GM19239 (cell line): ENCODE results near the gene C1orf210.

Experiments
- DNase-seq: peaks from one replicate; pipeline ENCODE4 v3.0.0; 2011; ENCODE audit warnings: low spot score; ENCODE audit not compliant: insufficient read length
- FAIRE-seq: peaks from 2 replicates; lab custom pipeline; 2011; peaks lifted over from hg19 to GRCh38; lab: Jason Lieb, UNC

Gene C1orf210

DNA sequence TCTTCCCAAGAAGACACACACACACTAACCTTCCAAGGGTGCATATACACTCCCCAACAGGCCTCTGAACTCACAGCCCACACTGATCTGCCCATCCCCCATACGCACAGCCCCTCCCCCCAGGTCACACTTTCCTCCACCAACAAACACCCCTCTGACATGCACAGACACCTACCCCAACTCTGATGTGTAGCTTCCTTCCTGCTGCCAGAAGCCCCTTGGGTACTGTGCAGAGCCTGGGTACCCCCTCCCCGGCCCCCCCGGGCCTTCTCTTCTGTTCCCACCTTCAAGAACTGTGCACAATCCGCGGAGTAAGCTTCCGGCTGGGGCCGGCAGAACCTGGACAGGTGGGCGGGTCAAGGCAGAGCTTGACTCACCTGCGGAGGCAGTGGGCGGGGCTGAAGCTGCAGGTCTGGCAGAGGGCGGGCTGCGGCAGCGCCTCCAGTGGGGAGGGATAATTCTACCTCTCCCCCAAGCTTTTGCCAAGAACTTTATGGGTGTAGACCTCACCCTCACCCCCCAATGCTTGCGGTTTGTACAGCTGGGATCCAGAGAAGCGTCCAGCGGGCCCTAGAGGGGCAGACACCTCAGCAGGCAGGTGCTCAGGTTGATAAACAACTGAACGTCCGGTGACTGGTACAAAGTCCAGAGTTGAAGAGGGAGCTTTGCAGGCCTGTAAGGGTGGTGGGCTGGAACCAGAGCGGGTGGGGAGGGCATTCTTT, at the start of gene C1orf210:
TSS of gene C1orf210 (minus strand) at position 313 of the 722 bp plus-strand sequence. CDS start 2,311 bp downstream, outside the sequence.
- no peak for FAIRE-seq
- no peak for DNase-seq

DNA sequence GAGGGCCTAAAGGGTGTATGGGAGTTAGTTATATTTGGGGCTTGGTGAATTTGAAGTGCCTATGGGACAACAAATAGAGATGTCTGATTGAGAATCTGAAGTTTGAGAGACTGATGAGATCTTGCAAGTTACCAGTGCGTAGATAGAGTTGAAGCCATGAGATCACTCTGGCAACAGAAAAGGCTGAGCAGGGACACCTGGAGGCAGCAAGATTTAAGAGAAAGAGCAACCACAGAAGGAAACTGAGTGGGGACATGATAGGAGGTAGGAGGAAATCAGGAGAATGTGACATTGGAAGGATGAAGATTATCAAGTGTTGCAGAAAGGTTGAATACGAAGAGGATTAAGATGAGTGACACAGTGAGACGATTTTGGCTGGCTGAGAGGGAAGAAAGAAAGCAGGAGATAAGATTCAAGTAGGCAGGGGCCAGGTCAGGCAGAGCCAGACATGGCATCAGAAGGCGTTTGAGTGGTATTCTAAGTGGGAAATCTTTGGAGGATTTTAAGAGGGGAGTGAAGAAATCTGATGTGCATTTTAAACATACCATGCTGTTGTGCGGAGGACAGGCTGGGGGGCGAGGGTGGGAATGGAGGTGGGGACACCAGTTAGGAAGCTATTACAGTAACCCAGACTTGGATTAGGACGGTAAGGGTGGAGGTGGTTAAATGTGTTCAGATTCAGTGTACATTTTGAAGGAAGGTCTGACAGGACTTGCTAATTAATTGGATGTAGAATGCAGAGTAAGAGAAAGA, 49.2 kb upstream of the C1orf210 start:
- no peak for DNase-seq
- FAIRE-seq = no peak

DNA sequence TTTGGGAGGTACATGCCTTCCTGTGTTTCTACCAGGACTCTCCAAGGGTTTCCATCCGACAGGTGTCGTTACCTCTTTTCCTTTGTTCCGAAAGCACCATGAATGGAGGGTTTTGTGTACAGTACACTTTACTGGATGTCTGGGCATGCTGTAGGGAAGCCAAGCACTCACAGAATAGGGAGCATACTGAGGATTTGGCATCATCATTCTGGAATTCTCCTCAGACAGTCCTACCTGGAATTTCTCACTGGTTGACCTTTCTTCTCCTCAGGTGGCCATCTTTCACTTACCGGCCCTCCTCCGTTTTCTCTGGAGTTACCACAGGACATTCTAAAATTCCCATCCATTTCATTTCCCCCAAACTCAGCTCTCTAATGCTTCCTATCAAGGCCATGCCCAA, 46.3 kb upstream of the C1orf210 start:
- no peak for DNase-seq
- FAIRE-seq = no peak

DNA sequence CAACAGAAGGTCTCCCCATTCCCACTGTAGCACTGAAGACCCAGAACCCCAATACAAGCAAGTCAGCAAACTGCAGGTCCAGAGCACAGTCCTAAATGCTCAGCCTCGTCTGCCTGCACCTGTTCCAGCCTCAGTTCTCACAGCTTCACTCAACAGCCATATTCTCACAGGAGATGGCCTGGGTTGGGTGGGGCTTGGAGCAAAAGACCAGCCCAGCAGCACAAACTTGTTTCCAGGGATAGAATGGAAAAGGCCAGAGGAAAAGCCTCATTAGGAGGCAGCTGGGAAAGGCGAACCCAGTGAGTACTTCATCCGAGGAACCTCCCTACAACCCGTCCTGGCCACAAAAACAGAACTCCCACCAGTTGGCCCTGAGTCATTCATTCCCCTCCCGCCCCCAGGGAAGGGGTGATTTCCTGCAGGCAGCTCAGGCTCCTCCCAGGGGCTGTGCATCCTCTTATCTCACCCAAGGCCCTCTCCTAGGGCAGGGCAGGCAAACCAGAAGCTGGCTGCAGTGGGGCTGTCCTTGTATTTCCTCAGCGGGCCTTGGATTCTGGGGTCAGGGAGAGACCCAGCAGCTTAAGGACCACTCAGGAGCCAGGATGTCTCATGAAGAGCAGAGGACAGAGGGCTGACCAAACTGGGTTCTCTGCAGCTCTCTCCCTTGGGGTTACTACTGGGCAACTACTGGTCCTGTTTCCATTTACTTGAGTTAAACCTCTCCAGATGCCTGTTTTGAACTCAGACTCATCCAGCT, 44.8 kb upstream of the C1orf210 start:
- no peak for DNase-seq
- no peak for FAIRE-seq

DNA sequence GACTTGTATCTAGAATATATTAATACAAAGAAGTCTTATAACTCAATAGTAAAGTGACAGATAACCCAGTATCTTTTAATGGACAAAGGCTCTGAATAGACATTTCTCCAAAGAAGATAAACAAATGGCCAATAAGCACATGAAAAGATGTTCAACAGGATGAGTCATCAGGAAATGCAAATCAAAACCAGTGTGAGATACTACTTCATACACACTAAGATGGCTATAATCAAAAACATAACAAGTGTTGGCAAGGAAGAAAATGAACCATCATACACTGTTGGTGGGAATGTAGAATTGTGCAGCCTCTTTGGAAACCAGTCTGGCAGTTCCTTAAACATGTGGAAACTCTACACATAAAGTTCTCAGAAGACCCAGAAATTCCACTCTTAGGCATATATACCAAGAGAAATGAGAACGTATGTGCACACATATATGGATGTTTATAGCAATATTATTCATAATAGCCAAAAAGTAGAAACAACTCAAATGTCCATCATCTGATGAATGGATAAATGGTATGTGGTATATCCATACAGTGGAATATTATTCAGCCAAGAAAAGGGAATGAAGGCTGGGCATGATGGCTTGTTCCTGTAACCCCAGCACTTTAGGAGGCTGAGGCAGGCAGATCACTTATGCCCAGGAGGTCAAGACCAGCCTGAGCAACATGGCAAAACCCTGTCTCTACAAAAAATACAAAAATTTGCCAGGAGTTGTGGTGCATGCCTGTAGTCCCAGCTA, 42.3 kb upstream of the C1orf210 start:
- no peak for FAIRE-seq
- no peak for DNase-seq

DNA sequence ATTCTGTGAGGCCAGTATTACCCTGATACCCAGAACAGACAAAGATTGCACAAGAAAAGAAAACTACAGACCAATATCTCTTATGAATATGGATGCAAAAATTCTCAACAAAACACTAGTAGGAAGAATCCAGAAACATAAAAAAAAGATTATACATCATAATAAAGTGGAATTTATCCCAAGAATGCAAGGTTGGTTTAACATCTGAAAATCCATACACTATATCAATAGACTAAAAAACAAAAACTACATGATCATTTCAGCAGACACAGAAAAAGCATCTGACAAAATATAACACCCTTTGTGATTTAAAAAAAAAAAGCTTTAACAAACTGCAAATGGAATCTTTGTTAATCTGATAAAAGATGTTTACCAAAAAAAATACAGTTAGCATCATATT, 40.0 kb upstream of the C1orf210 start:
- FAIRE-seq (no peak), DNase-seq (no peak)

DNA sequence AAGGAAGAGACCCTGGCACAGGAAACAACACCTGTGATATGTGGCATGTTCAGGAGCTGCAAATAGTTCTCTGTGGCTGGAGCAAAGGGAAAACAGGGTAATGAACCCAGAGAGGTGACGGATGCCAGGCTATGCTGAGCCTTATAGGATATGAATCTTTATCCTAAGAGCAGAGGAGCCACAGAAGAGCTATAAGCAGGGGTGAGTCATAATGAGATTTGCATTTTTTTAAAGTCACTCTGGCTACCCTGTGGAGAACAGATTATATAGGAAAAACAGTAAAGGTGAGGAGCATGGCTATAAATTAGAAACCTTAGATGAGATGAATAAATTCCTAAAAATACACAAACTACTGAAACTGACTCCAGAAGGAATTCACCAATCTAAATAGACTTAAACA, 39.4 kb upstream of the C1orf210 start:
- DNase-seq (no peak), FAIRE-seq (no peak)

DNA sequence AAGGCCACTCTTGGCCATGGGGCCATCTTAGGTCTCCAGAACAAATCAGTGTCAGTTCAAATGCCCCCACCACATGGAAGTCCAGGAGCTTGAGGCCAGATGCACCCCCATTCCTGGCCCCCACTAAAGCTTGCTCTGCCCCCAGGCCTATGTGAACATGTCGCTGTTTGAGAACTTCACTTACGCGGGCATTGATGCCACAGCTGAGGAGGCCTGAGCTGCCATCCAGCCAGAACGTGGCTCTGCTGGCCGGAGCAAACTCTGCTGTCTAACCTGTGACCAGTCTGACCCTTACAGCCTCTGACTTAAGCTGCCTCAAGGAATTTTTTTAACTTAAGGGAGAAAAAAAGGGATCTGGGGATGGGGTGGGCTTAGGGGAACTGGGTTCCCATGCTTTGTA, 37.1 kb upstream of the C1orf210 start:
- no peak for FAIRE-seq
- no peak for DNase-seq

DNA sequence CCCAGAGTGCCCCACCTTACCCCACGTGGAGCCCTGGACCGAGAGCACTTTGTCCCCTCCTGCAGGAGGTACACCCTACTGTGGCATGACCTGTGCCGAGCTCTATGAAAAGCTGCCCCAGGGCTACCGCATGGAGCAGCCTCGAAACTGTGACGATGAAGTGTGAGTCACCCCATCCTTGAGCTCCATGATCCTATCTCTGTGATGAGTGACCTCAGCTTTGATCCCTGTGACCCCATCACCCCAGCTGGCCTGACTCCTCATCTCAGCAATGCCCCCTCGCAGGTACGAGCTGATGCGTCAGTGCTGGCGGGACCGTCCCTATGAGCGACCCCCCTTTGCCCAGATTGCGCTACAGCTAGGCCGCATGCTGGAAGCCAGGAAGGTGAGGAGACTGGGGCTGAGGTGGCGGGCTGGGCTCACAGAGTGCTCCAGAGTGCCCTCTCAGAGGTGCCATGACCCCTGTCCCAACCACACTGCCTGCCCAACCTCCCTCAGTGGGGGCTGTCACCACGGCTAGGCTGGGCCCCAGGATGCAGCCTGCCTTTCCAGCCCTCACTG, 36.0 kb upstream of the C1orf210 start:
- no peak for DNase-seq
- FAIRE-seq = no peak

DNA sequence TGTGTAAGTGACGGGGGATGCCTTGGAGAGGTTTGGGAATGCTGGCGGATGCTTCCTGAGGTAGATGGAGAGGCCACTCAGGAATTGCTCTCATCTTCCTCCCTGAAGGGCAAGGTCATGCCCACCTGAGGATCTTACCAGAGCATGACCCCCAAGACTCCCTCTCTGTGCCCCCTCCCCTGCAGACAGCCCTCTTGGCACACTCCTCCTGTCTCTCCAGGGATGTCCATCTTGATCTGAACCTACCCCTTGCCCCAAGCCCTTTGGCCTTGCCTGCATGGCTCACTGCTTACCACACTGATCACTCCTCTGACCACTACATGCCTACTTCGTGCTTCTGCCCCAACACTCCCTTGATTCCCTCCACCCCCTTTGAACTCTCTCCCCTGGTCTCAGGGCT, 34.4 kb upstream of the C1orf210 start:
- FAIRE-seq (no peak), DNase-seq (no peak)

DNA sequence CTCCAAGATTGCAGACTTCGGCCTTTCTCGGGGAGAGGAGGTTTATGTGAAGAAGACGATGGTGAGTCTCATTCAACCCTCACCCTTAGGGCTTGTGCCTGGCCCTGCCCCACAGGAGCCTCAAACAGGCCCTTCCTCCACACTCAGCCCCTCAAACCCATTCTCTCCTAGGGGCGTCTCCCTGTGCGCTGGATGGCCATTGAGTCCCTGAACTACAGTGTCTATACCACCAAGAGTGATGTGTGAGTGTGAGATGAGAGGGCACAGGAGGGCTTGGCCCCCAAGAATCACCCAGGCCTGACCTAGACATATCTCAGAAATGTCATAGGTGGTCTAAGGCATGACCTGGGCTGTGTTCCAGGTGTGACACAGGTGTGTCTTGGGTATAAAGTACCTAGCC, 33.9 kb upstream of the C1orf210 start:
- DNase-seq = no peak
- no peak for FAIRE-seq

DNA sequence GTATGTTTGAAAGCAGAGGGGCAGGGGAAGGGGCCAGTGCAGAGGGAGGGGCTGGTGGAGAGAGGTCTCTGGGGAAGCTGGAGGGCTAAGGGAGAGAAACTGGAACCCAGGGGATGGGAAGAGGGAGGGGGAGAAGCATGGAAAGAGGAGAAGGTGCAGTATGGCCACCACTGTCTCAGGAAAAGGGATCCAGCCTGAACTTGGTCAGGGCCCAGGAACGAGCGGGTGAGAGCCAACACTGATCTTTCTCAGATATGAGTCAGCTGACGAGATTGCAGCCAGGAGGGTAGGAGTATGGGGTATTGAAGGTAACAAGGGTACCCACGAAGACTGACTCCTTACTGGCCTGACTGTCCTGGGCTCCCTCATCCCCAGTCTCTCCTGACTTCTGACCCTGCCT, 33.5 kb upstream of the C1orf210 start:
- DNase-seq = no peak
- FAIRE-seq = no peak

DNA sequence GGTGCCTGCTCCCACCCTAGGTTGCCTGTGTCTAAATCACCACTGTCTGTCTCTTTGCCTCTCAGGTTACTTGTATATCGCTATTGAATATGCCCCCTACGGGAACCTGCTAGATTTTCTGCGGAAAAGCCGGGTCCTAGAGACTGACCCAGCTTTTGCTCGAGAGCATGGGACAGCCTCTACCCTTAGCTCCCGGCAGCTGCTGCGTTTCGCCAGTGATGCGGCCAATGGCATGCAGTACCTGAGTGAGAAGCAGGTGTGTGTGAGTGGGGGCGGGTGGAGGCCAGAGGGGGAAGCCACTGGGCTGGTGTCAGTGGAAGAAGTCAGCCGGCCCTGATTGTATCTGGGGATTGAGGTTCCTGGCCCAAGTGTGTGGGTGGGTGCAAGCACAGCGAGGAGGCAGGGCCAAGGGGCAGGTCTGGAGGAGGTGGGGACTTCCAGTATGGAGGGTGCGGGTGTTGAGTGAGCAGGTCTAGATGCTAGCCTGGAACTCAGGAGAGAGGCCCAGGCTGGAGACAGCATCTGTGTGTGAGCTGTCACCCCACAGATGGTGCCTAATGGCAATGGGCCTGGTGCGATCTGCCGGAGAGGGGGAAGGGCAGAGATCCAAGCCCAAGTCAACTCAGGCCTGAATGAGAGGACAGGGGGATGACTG, 32.6 kb upstream of the C1orf210 start:
- no peak for FAIRE-seq
- DNase-seq = no peak

DNA sequence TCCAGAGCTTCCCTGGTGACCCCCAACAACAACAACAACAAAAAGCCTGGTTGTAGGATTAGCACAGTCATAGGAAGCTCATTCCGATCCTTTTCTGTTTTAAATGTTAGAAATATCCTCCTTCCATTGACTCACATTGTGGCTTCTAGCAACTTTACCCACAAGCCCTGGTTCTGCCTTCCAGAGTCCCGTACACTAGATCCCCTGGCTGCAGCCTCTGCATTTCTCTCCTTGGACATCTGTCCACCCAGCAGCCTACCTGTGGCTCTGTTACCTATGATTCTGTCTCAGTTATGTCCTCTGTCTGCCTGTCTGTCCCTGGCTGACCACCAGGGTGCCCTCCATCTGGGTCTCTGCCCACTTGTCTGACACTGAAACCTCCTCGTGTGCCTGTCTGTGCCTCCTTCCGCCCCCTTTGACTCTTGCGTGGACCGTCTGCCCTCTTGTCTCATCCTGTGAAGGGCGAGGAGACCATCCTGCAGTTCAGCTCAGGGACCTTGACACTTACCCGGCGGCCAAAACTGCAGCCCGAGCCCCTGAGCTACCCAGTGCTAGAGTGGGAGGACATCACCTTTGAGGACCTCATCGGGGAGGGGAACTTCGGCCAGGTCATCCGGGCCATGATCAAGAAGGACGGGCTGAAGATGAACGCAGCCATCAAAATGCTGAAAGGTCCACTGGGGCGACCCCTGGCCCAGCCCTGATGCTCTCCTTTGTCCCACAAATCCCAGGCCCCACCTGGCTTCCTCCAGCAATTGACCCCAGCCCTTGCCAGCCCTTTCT, 31.5 kb upstream of the C1orf210 start:
- DNase-seq (no peak), FAIRE-seq (no peak)

DNA sequence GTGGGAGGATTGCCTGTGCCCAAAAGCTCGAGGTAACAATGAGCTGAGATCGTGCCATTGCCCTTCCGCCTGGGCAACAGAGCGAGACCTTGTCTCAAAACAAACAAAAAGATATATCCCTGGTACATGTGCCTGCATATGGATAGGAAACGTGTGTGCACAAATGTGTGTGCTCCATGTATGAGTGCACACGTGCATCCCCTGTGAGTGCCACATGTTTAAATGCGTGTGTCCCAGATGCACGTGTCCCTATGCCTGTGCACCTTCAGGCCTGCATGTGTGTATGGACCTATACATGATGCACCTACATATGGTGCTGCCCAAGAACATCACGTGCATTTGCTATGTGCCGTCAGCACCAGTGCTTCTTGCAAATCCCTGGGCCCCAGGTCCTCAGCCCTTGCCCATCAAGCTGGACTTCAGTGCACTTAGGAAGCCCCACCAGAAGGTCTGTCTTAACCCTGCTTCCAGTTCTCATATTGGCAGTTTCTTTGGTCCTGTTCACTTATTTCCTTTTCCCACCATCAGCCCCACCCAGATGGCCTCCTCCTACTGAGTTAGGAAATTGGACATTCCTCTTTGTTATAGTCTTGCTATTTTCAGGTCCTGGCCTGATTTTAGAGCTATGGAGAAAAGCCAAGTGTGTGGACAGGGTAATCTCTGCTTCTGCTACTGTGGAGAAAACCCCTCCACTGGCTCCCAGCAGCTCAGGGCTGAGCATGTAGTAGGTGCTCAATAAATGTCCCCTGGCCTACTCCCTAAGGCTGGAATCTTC, 30.8 kb upstream of the C1orf210 start:
- no peak for FAIRE-seq
- DNase-seq = no peak

DNA sequence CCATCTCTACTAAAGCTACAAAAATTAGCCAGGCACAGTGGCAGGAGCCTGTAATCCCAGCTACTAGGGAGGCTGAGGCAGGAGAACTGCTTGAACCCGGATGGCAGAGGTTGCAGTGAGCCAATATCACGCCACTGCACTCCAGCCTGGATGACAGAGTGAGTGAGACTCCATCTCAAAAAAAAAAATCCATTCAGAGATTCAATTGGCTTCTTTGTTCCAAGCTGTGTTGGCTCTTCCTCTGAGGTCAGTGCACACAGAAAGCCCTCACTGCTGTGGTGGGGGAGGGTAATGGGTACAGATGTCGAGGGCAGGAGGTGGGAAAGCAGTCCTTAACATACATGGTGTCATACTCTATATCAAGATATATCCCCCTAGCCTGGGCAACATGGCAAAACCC, 30.1 kb upstream of the C1orf210 start:
- DNase-seq (no peak), FAIRE-seq (no peak)

DNA sequence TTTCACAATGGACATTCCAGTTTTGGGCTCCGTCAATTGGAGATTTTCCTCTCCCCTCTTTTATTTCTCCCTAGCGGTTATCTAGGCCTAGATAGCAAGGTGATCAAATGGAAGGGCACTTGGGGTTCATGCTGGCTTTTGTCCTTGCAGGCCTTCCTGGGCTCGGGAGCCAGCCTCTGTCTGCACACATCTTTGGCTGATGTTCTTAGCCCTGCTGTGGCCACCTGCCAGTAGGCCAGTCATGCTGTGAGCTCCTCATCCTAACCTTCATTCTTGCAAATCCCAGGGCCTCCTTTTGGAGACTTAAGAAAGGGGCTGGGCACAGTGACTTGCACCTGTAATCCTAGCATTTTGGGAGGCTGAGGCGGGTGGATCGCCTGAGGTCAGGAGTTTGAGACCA, 28.9 kb upstream of the C1orf210 start:
- no peak for FAIRE-seq

DNA sequence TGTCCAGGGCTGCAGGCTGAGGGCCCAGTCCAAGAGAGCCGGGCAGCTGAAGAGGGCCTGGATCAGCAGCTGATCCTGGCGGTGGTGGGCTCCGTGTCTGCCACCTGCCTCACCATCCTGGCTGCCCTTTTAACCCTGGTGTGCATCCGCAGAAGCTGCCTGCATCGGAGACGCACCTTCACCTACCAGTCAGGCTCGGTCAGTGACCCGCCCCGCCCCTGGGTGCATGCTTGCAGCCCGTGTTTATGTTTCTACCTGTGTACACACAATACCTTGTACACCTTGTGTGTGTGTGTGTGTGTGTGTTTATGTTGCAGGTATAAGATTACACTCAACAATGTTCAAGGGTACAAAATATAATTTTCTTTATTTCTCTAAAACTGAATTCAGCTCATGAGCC, 28.4 kb upstream of the C1orf210 start:
- no peak for FAIRE-seq
- no peak for DNase-seq

More for the DNA sequence above, 28.9 kb upstream of the C1orf210 start:
- DNase-seq = no peak
